ENCODE measurements around the gene C19orf73.

The C19orf73 gene, protein sequence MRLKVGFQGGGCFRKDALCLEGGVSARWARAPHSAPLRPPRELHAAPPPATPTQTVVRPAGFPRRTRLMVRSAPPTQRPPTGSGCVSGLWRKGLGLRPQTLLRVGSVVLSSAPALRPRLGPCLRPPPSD

GRCh38 chr19:49118565-49119410 is at the start of gene C19orf73:
C19orf73 (minus strand) TSS chr19:49119143; CDS start chr19:49119022, 121 bp downstream.
- peak; percentile 91 to 93 for DNase-seq (ENCODE audit: low read depth in 2 of 2)

DNA sequence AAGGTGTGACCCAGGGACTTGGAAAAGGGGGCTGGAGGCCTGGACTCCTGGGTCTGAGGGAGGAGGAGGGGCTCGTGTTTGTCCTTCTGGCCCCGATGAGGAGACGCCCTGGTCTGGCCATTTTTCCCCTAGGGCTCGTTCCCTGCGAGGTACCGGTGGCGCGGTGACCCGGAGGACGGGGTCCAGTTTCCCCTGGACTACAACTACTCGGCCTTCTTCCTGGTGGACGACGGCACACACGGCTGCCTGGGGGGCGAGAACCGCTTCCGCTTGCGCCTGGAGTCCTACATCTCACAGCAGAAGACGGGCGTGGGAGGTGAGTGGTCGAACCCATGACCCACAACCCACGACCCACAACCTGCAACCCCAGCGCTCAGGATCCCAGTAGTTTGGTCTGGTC is 49.5 kb upstream of the C19orf73 start:
- no peak for DNase-seq (ENCODE audit: low read depth in 2 of 2)

- DNase-seq (ENCODE audit: low read depth in 2 of 2): no peak
Measured at GRCh38 chr19:49167857-49168409, 49.0 kb upstream of the C19orf73 start.

DNA sequence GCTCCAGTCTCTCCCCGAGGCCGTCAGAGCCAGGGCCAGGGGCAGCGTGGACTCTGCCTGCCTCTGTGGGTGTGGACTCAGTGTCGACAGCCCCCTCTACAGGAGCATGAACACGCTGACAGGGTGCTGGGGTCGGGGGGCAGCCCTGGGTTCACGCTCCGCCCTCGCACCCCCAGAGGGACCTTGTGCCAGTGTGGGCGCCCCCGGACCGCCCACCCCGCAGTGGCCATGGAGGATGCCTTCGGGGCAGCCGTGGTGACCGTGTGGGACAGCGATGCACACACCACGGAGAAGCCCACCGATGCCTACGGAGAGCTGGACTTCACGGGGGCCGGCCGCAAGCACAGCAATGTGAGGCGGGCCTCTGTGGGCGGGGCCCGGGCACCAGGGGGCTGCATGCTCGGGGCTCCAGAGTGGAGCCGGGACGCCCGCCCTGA is 46.9 kb upstream of the C19orf73 start:
- no peak for DNase-seq (ENCODE audit: low read depth in 2 of 2)

DNA sequence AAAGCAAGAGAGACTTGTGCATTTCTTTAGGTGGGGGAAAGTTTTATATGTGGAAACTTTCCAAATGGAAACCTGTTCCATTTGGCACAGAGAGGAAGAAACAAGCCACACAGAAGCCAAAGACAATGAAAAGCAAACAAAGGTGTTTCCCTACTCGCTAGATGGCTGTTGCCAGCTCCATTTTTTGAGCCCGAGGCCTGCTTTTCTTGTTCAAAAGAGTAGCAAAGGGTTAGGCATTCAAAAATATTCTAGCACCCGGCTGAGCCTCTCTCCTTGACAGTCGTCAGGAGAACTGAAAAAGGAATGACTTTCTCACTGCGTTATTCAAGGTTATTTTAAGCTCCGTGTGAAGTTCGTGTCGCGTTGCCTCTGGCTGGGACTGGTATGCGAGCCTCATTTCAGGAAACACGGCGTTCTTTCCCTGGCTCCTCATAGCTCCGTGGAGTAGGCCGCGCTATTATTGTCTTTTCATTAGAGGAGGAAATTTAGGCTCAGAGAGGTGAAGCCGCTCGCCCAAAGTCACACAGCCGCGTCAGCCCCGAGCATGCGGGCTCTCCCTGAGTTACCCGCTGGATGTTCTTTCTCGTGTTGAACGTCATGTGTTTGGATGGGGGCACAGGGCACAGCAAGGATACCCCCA is 46.3 kb upstream of the C19orf73 start:
- DNase-seq (ENCODE audit: low read depth in 2 of 2): no peak

DNA sequence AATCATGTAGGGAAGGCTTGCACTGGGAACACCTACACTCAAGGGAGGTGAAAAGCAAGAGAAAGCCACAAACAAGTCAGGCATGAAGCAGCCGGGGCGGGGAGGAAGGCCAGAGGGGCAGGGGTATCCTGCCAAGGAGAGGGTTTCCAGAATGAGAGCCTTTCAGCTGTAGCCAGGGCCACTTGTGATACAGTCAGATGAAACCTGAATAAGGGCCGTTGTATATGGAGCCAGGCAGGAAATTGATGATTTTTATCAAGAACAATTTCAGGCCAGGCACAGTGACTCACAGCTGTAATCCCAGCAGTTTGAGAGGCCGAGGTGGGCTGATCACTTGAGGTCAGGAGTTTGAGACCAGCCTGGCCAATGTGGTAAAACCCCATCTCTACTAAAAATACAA is 43.0 kb upstream of the C19orf73 start:
- no peak for DNase-seq (ENCODE audit: low read depth in 2 of 2)

GRCh38 chr19:49160450-49161189 is 41.7 kb upstream of the C19orf73 start:
- no peak for DNase-seq (ENCODE audit: low read depth in 2 of 2)

GRCh38 chr19:49157445-49158224 is 38.7 kb upstream of the C19orf73 start, which contains the start of gene TRPM4:
TRPM4 (plus strand) TSS chr19:49157792; CDS start chr19:49157867, 75 bp downstream.
- DNase-seq (ENCODE audit: low read depth in 2 of 2): no peak

GRCh38 chr19:49155820-49156346 is 36.9 kb upstream of the C19orf73 start:
- no peak for DNase-seq (ENCODE audit: low read depth in 2 of 2)

GRCh38 chr19:49155005-49155819 is 36.3 kb upstream of the C19orf73 start, which contains the start of gene HRC:
HRC (minus strand) TSS chr19:49155396; CDS start chr19:49155237, 159 bp downstream.
- DNase-seq (ENCODE audit: low read depth in 2 of 2): no peak

DNA sequence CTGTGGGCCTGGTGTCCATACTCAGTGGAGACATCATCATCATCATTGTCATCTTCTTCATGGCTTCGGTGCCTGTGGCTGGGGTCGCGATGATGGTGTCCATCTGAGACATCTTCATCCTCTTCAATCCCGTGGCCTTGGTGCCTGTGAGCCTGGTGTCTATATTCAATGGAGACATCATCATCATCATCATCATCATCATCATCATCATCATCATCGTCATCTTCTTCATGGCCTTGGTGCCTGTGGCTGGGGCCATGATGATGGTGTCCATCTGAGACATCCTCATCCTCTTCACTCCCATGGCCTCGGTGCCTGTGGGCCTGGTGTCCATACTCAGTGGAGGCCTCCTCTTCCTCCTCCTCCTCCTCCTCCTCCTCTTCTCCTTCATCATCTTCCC is 35.3 kb upstream of the C19orf73 start:
- no peak for DNase-seq (ENCODE audit: low read depth in 2 of 2)

DNA sequence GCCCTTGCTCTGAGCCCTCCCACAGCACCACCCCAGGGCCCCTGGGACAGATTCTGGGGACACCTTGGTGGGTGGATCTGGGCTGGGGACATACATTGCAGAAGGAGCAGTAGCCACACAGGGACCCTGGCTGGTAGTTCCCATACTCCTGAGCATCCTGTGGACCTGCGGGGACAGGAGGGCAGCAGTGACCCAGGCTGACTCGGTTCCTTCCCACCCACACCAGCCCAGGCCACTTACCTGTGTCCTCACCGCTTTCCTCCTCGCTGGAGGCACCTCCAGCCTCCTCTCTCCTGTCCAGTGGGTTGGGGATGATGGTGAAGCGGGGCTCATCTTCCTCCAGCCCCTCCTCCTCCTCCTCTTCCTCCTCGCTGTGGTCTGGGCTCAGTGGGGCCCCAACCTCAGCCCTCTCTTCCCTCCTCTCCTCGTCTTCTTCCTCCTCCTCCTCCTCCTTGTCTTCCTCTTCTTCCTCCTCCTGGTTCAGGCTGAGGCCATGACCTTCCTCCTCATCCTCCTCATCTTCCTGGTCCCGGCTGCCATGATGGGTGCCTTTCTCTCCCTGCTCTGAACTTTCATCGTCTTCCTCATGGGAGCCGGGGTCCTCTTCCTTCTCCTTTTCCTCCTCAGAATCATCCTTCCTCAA is 34.3 kb upstream of the C19orf73 start:
- no peak for DNase-seq (ENCODE audit: low read depth in 2 of 2)

GRCh38 chr19:49152119-49152550 is 33.2 kb upstream of the C19orf73 start:
- no peak for DNase-seq (ENCODE audit: low read depth in 2 of 2)

GRCh38 chr19:49151267-49152118 is 32.5 kb upstream of the C19orf73 start:
- no peak for DNase-seq (ENCODE audit: low read depth in 2 of 2)

DNA sequence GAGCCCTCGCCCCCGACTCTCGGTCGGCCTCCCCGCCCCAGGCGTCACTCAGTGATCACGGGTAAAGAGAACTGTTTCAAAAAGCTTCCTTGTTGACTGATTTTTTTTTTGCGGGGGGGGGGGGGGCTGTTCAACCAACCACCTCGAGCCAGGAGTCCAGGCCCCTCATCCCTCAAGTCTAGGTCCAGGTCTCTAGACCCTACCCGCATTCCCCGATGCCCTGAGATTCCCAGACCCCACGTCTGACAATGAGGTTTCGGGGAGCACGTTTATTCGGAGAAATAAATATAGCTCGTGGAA is 32.0 kb upstream of the C19orf73 start:
- DNase-seq (ENCODE audit: low read depth in 2 of 2): no peak

GRCh38 chr19:49150106-49150943 is 31.4 kb upstream of the C19orf73 start:
- DNase-seq (ENCODE audit: low read depth in 2 of 2): no peak

DNA sequence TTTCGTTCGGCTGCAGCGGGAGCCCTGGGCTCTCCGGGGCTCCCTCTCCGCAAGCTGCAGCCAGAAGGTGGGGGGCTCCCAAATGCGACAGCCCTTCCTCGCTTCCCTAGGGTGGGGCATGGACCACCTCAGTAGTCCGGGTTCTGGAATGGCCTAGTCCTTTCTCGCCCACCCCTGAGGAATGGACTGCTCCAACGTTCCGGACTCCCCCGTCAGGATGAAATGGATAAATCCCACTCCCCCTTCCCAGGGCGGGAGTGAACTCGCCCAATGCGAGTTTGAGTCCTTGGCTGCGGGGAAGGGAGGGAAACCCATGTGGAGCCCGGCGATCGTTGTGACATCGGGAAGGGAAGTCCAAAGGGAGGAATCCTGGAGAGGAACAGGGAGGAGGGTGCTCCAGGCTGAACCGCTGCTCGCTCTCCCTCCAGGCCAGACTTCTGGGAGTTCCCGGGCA is 30.7 kb upstream of the C19orf73 start:
- DNase-seq (ENCODE audit: low read depth in 2 of 2): no peak

Data from stimulated activated CD8-positive, alpha-beta memory T cell treated with anti-CD3 and anti-CD28 coated beads, Interleukin-15, amount 100 ng/mL, for 4 hours (primary cell).